HepG2 (cell line): ENCODE results near the gene CD151. TPM values are rescaled to one million over a fixed set of nuclear protein-coding genes. Genes with fewer than 3 reads are reported as not detected.

Experiments
- EHMT2 ChIP-seq: fragments of 200-600 bp; sonication (generic); IDR thresholded peaks from 2 replicates; pipeline ENCODE4 v1.7.0; 2017; ENCODE audit warnings: antibody characterized with exemption, low read depth, low read length, borderline replicate concordance
- EZH2 ChIP-seq: conservative IDR thresholded peaks from 2 replicates; pipeline ENCODE4 v1.6.1; 2012; ENCODE audit warnings: mild to moderate bottlenecking, low read depth, low read length, moderate library complexity
- KAT2B ChIP-seq: fragments of 150-350 bp; IDR thresholded peaks from 2 replicates; pipeline ENCODE4 v1.6.1; 2014; ENCODE audit warnings: low read depth, low read length, borderline replicate concordance
- KDM5A ChIP-seq: fragments of 200-600 bp; sonication (generic); IDR thresholded peaks from 2 replicates; pipeline ENCODE4 v1.7.0; 2018; ENCODE audit warnings: antibody characterized with exemption, mild to moderate bottlenecking, low read length, borderline replicate concordance
- SIX4 ChIP-seq: sonication (generic); formaldehyde crosslinking; IDR thresholded peaks from 2 replicates; pipeline ENCODE4 v1.4.0; 2020; ENCODE audit warnings: missing genetic modification reagents
- SSRP1 ChIP-seq: IDR thresholded peaks from 2 replicates; pipeline ENCODE4 v1.6.1; 2016; ENCODE audit warnings: control low read depth
- WIZ ChIP-seq: sonication (generic); formaldehyde crosslinking; IDR thresholded peaks from 2 replicates; pipeline ENCODE4 v1.5.1; 2020; ENCODE audit warnings: mild to moderate bottlenecking, missing genetic modification reagents
- ZFP62 ChIP-seq: sonication (generic); formaldehyde crosslinking; IDR thresholded peaks from 2 replicates; pipeline ENCODE4 v1.4.0; 2020; ENCODE audit warnings: missing genetic modification reagents
- ZNF468 ChIP-seq: sonication (generic); formaldehyde crosslinking; IDR thresholded peaks from 2 replicates; pipeline ENCODE4 v1.8.0; 2022; ENCODE audit warnings: mild to moderate bottlenecking, moderate library complexity, missing genetic modification reagents
- ZNF816 ChIP-seq: sonication (generic); formaldehyde crosslinking; IDR thresholded peaks from 2 replicates; pipeline ENCODE4 v1.8.0; 2022; ENCODE audit warnings: missing genetic modification reagents, mild to moderate bottlenecking, borderline replicate concordance
- polyA plus RNA-seq, 8 experiments: library from polyadenylated mRNA; depleted of rRNA in 3 of 8; stranded (reverse) in 7 of 8; unstranded in 1 of 8; fragments of >200 nt; fragmentation: Illumina TruSeq in 4 of 8; extraction: Trizol in 4 of 8; gene quantifications; 2 replicates each; pipeline versions ENCODE4 v1.2.1 to v1.2.3, GENCODE V29; 2011 to 2016; ENCODE audit warnings: low read depth in 4 of 8, missing spikeins in 1 of 8, mixed read lengths in 1 of 8; ENCODE audit not compliant: insufficient read depth in 1 of 8
- total RNA-seq, 5 experiments: library from RNA; depleted of rRNA; stranded (reverse); fragments of >200 nt; fragmentation: Illumina TruSeq; extraction: Trizol; gene quantifications; 2 replicates each; pipeline ENCODE4 v1.2.3, GENCODE V29; 2016; ENCODE audit warnings: low read depth in 1 of 5
- TF ChIP-seq, protein P1 (sequence below): sonication (generic); formaldehyde crosslinking; IDR thresholded peaks from 2 replicates; pipeline ENCODE4 v1.5.0; 2020; ENCODE audit warnings: missing genetic modification reagents
- TF ChIP-seq, protein P2 (sequence below): sonication (generic); formaldehyde crosslinking; IDR thresholded peaks from 2 replicates; pipeline ENCODE4 v1.9.0; 2021; ENCODE audit warnings: mild to moderate bottlenecking, missing genetic modification reagents
- TF ChIP-seq, protein P3 (sequence below): sonication (generic); formaldehyde crosslinking; IDR thresholded peaks from 2 replicates; pipeline ENCODE4 v1.4.0; 2020; ENCODE audit warnings: missing genetic modification reagents
- TF ChIP-seq, protein P4 (sequence below): IDR thresholded peaks from 2 replicates; pipeline ENCODE4 v1.6.1; 2016; ENCODE audit warnings: low read depth, missing genetic modification reagents, missing compliant biosample characterization

Gene CD151
- total and polyA plus RNA-seq, 2 of the 13 experiments (the other 11 are each of a cell fraction or from before 2014, with no cell fraction given): 125 to 197 TPM

DNA sequence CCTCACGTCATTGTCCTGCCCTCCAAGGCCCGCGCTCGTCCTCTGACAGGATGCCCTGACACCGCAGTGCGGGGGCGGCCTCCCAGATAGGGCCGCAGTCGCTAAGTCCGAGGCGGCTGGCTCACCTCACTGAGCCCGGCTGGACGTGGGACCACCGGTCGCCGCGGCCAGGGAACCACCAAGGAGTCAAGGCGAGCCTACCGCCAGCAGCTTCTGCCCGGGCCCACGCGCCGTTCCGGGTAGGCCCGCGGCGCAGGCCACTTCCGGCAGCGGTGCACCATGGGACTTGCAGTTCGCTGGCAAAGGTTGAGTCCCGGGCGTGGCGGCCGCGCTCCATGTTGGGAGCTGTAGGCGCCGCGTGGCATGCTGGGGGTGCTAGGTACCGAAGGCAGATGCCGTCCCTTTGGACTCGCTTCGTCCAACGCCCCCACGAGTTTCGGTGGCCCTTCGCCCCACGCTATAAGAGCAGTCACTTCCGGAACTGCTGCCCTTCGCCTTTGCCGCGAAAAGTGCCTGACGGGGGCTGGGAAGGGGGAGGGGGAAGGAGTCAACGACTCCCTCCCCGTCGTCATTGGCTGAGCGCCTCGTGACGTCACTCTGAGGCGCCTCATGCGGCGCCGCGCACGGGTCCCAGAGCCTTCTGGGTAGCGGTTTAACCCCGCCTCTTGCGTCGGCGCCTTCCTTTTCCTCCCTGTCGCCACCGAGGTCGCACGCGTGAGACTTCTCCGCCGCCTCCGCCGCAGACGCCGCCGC, 23.3 kb upstream of the CD151 start, which contains the start of gene RPLP2 (continued):
- no peak for TF ChIP-seq KAT2B
- TF ChIP-seq WIZ (CRISPR knock-in tag): no peak; the same call in 1 of the 2 replicates
- TF ChIP-seq ZNF468 (CRISPR knock-in tag): peak; percentile 79; the same call in 1 of the 2 replicates
- TF ChIP-seq, protein P1, sequence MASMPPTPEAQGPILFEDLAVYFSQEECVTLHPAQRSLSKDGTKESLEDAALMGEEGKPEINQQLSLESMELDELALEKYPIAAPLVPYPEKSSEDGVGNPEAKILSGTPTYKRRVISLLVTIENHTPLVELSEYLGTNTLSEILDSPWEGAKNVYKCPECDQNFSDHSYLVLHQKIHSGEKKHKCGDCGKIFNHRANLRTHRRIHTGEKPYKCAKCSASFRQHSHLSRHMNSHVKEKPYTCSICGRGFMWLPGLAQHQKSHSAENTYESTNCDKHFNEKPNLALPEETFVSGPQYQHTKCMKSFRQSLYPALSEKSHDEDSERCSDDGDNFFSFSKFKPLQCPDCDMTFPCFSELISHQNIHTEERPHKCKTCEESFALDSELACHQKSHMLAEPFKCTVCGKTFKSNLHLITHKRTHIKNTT: no peak
- TF ChIP-seq SSRP1 (CRISPR knock-in tag): no peak
- TF ChIP-seq, protein P2, sequence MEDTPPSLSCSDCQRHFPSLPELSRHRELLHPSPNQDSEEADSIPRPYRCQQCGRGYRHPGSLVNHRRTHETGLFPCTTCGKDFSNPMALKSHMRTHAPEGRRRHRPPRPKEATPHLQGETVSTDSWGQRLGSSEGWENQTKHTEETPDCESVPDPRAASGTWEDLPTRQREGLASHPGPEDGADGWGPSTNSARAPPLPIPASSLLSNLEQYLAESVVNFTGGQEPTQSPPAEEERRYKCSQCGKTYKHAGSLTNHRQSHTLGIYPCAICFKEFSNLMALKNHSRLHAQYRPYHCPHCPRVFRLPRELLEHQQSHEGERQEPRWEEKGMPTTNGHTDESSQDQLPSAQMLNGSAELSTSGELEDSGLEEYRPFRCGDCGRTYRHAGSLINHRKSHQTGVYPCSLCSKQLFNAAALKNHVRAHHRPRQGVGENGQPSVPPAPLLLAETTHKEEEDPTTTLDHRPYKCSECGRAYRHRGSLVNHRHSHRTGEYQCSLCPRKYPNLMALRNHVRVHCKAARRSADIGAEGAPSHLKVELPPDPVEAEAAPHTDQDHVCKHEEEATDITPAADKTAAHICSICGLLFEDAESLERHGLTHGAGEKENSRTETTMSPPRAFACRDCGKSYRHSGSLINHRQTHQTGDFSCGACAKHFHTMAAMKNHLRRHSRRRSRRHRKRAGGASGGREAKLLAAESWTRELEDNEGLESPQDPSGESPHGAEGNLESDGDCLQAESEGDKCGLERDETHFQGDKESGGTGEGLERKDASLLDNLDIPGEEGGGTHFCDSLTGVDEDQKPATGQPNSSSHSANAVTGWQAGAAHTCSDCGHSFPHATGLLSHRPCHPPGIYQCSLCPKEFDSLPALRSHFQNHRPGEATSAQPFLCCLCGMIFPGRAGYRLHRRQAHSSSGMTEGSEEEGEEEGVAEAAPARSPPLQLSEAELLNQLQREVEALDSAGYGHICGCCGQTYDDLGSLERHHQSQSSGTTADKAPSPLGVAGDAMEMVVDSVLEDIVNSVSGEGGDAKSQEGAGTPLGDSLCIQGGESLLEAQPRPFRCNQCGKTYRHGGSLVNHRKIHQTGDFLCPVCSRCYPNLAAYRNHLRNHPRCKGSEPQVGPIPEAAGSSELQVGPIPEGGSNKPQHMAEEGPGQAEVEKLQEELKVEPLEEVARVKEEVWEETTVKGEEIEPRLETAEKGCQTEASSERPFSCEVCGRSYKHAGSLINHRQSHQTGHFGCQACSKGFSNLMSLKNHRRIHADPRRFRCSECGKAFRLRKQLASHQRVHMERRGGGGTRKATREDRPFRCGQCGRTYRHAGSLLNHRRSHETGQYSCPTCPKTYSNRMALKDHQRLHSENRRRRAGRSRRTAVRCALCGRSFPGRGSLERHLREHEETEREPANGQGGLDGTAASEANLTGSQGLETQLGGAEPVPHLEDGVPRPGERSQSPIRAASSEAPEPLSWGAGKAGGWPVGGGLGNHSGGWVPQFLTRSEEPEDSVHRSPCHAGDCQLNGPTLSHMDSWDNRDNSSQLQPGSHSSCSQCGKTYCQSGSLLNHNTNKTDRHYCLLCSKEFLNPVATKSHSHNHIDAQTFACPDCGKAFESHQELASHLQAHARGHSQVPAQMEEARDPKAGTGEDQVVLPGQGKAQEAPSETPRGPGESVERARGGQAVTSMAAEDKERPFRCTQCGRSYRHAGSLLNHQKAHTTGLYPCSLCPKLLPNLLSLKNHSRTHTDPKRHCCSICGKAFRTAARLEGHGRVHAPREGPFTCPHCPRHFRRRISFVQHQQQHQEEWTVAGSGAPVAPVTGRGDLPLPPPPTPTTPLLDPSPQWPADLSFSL (CRISPR knock-in tag): no peak
- no peak for TF ChIP-seq SIX4
- TF ChIP-seq, protein P3, sequence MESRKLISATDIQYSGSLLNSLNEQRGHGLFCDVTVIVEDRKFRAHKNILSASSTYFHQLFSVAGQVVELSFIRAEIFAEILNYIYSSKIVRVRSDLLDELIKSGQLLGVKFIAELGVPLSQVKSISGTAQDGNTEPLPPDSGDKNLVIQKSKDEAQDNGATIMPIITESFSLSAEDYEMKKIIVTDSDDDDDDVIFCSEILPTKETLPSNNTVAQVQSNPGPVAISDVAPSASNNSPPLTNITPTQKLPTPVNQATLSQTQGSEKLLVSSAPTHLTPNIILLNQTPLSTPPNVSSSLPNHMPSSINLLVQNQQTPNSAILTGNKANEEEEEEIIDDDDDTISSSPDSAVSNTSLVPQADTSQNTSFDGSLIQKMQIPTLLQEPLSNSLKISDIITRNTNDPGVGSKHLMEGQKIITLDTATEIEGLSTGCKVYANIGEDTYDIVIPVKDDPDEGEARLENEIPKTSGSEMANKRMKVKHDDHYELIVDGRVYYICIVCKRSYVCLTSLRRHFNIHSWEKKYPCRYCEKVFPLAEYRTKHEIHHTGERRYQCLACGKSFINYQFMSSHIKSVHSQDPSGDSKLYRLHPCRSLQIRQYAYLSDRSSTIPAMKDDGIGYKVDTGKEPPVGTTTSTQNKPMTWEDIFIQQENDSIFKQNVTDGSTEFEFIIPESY (CRISPR knock-in tag): no peak
- peak; percentile 87; the same call in 1 of the 2 replicates for TF ChIP-seq ZNF816 (CRISPR knock-in tag)
- TF ChIP-seq ZFP62 (CRISPR knock-in tag): no peak
- TF ChIP-seq EHMT2: no peak
- TF ChIP-seq, protein P4, sequence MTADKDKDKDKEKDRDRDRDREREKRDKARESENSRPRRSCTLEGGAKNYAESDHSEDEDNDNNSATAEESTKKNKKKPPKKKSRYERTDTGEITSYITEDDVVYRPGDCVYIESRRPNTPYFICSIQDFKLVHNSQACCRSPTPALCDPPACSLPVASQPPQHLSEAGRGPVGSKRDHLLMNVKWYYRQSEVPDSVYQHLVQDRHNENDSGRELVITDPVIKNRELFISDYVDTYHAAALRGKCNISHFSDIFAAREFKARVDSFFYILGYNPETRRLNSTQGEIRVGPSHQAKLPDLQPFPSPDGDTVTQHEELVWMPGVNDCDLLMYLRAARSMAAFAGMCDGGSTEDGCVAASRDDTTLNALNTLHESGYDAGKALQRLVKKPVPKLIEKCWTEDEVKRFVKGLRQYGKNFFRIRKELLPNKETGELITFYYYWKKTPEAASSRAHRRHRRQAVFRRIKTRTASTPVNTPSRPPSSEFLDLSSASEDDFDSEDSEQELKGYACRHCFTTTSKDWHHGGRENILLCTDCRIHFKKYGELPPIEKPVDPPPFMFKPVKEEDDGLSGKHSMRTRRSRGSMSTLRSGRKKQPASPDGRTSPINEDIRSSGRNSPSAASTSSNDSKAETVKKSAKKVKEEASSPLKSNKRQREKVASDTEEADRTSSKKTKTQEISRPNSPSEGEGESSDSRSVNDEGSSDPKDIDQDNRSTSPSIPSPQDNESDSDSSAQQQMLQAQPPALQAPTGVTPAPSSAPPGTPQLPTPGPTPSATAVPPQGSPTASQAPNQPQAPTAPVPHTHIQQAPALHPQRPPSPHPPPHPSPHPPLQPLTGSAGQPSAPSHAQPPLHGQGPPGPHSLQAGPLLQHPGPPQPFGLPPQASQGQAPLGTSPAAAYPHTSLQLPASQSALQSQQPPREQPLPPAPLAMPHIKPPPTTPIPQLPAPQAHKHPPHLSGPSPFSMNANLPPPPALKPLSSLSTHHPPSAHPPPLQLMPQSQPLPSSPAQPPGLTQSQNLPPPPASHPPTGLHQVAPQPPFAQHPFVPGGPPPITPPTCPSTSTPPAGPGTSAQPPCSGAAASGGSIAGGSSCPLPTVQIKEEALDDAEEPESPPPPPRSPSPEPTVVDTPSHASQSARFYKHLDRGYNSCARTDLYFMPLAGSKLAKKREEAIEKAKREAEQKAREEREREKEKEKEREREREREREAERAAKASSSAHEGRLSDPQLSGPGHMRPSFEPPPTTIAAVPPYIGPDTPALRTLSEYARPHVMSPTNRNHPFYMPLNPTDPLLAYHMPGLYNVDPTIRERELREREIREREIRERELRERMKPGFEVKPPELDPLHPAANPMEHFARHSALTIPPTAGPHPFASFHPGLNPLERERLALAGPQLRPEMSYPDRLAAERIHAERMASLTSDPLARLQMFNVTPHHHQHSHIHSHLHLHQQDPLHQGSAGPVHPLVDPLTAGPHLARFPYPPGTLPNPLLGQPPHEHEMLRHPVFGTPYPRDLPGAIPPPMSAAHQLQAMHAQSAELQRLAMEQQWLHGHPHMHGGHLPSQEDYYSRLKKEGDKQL (CRISPR knock-in tag): no peak
- TF ChIP-seq KDM5A: peak; percentile 81
- no peak for TF ChIP-seq EZH2
